Measurements from ENCODE around the gene CERCAM.
A peak's percentile ranks its signal among the peaks of the same experiment; 100 is the strongest.

The CERCAM gene

DNA sequence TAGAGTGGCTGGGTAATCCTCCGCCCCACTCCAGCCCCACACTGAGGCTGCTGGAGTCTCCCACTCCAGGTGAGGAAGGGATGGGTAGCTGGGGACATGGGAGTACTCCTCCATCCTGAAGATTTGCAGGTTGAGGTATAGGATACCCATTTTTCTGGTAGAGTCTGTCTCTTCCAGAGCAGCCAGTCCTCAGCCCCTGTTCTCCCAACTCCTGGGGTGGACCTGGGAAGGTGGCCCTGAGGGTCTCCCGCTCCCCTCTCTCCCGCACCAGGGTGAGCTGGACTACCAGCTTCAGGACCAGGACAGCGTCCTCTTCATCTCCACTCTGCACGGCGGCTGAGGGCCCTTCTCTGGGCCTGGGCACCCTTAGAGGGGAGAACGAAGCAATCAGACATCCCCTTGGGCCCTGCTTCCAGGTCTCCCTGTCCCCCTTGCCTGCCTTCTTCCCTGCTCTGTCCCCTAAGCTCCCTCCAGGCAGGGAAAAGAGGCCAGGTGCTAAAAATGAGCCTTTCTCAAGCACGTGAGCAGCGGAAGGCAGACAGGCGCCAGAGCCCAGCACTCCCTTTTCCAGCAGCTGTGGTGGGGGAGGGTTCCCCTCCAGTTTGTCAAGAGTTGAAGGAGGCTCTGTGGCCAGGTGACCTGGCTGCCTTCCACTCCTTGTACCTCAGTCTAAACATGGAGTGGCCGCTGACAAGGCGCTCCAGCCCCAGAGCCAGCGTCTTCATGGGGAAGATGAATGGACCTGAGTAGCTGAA lies 31.1 kb upstream of the CERCAM start:
- Histone ChIP-seq H3K9me3 (ENCODE audit: control insufficient read depth, insufficient read depth, low read length) (no peaks in the 10 kb centered on the region), H3K9ac (ENCODE audit: low read depth, low read length) (no peak overlapping the region), H3K4me1 (ENCODE audit: insufficient read depth, low read length) (peaks cover 35% of the 10 kb centered on the region), H3K36me3 (ENCODE audit: insufficient read depth, low read length) (no peaks in the 10 kb centered on the region)

DNA sequence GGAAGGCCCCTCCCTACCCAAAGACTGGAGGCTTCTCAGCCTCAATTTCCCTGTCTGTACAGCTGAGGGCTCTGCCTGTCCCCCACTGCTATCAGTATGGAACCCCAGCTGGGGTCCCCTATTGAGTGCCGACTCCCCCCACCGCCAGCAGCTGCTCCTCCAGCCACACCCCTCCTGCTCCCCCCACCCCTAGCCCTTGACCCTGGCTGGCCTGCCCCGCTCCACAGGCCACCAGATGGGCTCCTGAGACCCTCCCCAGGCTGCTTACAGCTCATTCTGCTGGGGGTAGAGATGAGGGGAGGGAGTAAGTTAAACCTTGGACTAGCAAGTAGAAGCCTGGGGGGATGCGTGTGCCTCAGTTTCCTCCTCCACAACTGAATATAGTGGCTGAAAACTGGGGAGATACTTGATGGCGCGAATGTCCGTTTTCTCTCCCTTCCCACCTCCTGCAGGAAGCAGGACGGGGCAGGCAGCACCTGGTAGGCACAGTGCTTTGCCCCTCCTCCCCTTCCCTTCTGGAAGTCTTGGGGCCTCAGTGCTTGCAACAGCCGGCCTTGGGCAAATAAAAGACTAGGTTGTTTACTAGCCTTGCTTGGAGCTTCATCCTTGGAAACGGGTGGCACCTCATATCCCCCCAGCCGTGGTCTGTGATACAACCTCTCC lies 30.4 kb upstream of the CERCAM start:
- Histone ChIP-seq H3K36me3 (ENCODE audit: insufficient read depth, low read length) (no peaks in the 10 kb centered on the region), H3K9me3 (ENCODE audit: control insufficient read depth, insufficient read depth, low read length) (no peaks in the 10 kb centered on the region), H3K4me1 (ENCODE audit: insufficient read depth, low read length) (peaks cover 35% of the 10 kb centered on the region), H3K9ac (ENCODE audit: low read depth, low read length) (no peak overlapping the region)

DNA sequence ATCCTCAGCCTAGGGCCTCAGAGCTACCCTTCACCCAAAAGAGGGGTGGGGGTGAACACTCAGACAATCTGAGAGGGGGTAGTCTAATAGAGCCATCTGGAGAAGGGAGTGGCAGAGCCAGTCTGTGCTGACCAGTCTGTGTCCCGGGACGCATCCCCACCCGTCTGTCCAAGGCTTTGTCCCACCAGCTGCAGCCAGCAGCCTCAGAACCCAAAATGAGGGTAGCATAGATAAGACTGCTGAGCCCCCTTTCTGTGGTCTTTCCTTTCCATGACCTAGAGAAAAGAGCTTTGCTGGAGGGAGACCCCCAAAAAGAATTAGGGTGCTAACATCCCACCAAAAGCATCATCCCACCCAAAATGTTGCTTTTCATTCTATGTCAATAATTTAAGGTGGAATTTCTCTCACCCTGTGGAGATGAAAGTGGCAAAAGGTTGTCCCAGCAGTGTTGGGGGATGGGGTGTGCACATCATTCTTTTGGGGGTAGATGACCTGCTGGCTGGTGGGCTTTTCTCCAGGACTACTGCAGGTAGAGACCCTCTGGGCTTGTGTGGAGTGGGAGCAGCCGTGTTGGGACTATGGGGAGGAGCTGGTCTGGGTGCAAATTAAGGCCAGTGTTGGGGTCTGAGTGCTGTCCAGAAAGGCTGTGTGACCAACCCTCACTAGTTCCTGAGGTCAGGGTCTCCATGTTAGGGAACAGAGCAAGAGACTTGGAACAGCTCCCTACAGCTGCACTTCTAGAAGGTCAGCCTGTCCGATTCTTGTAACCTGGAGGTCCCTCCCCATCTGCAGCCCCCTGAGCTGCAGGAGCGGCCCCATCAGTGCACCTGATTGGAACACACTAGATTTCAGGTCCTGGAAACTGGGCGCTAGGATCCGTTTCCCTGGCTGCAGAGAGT lies 29.6 kb upstream of the CERCAM start:
- Histone ChIP-seq H3K9ac (ENCODE audit: low read depth, low read length) (no peak overlapping the region), H3K4me1 (ENCODE audit: insufficient read depth, low read length) (peaks cover 29% of the 10 kb centered on the region), H3K36me3 (ENCODE audit: insufficient read depth, low read length) (no peaks in the 10 kb centered on the region), H3K9me3 (ENCODE audit: control insufficient read depth, insufficient read depth, low read length) (no peaks in the 10 kb centered on the region)

DNA sequence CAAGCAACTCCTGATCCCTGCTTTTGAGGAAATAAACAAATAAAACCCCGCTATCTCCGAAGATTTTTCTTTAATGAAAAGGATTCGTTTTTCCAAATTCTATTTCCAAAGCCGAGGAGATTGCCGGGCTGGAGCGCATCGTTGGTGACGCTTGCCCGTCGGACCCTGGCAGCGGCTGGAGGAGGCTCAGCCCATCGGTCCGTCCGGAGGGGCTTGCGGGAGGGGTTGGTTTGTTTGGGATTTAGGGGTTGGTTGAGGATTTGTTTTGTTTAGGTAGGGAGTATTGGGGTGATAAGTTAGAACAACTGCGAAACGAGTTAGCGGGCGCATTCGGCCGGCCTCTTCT lies 28.7 kb upstream of the CERCAM start:
- Histone ChIP-seq H3K36me3 (ENCODE audit: insufficient read depth, low read length) (no peaks in the 10 kb centered on the region), H3K9ac (ENCODE audit: low read depth, low read length) (peak overlapping the region; percentile 27; the same call in 1 of the 2 replicates), H3K9me3 (ENCODE audit: control insufficient read depth, insufficient read depth, low read length) (no peaks in the 10 kb centered on the region), H3K4me1 (ENCODE audit: insufficient read depth, low read length) (peaks cover 27% of the 10 kb centered on the region)

DNA sequence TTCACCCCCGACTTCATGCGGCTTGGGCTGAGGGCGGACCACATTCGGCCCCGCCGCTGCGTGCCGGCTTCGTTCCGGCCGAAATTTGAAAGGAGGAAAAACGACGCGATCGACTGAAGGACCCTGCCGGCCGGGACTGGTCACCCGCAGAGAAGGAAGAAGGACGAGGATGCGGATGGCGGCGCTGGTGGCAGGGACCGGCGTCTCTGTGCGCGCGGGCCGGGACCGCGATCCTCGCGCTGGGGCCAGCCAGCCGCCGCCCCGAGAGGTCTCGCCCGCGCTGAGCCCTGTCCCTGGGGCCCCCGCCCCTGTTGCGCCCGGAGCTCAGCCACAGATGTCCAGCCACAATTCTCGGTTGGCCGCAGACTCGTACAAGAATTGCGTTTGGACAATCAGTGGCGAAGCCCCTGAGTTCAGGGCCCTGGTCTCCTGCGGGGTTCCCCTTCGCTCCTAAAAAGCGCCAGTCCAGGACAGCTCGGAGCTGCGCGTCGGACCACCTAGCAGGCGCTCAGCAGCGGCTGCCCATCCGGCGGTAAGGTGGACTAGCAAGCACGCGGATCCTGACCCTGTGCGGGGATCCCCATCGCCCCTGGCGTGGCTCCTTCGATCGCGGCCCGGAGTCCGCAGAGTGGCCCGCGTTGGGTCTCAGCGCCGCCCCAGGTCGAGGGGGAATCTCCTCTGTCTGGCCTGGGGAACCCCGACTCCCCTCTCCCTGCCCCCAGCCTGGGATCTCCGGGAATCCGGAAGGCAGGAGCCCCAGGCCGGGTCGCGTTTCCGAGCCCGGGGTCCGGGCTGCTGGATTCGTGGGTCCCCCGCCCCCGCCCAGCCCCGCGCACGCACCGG lies 28.1 kb upstream of the CERCAM start:
- H3K9ac ChIP-seq (ENCODE audit: low read depth, low read length) = peak overlapping the region; percentile 27; the same call in 1 of the 2 replicates
- H3K36me3 ChIP-seq (ENCODE audit: insufficient read depth, low read length) = no peaks in the 10 kb centered on the region

DNA sequence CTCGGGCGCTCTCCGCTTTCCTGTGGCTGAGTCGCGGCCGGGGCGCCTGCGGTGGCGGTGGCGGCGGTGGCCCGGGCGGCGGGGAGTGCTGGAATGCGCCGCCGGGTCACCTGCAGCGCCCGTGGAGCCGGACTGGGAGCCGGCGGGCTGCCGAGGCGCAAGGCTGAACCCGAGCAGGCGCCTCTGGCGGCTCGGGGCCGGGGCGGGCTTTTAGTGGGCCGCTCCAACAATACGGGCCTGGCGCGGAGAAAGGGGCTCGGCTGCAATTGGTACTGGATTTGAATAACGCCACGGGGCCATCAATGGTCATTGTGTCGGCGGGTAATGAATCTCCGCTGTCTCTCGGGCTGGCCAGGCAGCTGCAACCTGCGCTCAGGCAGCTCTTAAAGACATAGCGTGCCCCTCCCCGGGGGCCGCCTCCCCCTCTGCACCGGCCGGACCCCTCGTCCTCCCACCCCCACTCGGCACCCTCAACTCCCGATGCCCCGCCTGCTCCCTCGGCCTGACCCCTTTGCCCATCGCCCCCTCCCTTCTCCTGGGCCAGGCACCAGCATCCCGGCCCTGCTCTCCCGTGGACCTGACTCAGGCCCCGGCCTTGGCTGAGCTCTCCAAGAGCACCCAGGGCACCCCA lies 27.4 kb upstream of the CERCAM start:
- H3K9ac ChIP-seq (ENCODE audit: low read depth, low read length) = peak overlapping the region; percentile 27; the same call in 1 of the 2 replicates
- H3K36me3 ChIP-seq (ENCODE audit: insufficient read depth, low read length) = no peaks in the 10 kb centered on the region
- H3K9me3 ChIP-seq (ENCODE audit: control insufficient read depth, insufficient read depth, low read length) = no peaks in the 10 kb centered on the region
- peaks cover 27% of the 10 kb centered on the region for H3K4me1 ChIP-seq (ENCODE audit: insufficient read depth, low read length)

More for the DNA sequence above, 28.1 kb upstream of the CERCAM start:
- peaks cover 27% of the 10 kb centered on the region for H3K4me1 ChIP-seq (ENCODE audit: insufficient read depth, low read length)
- H3K9me3 ChIP-seq (ENCODE audit: control insufficient read depth, insufficient read depth, low read length) = no peaks in the 10 kb centered on the region

DNA sequence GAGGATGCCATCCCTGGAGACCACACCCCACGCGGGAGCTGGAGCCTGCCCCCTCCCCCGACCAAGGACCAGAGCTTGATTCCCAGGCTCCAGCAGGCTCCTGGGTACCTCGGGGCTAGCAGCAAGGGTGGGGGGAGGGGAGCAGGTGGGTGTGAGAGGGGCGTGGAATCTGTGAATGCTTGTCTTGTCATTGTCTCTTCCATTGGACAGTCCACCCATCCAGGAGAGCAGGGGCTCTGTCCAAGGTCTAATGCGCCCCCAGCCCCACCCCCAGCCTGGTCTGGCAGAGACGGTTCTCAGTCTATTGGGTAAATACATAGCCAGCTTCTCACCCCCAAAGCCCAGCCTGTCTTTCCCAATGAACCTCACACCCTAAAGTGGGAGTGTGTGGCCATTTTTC lies 26.7 kb upstream of the CERCAM start:
- peaks cover 27% of the 10 kb centered on the region for H3K4me1 ChIP-seq (ENCODE audit: insufficient read depth, low read length)
- H3K9me3 ChIP-seq (ENCODE audit: control insufficient read depth, insufficient read depth, low read length) = no peaks in the 10 kb centered on the region
- no peaks in the 10 kb centered on the region for H3K36me3 ChIP-seq (ENCODE audit: insufficient read depth, low read length)
- no peak overlapping the region for H3K9ac ChIP-seq (ENCODE audit: low read depth, low read length)

DNA sequence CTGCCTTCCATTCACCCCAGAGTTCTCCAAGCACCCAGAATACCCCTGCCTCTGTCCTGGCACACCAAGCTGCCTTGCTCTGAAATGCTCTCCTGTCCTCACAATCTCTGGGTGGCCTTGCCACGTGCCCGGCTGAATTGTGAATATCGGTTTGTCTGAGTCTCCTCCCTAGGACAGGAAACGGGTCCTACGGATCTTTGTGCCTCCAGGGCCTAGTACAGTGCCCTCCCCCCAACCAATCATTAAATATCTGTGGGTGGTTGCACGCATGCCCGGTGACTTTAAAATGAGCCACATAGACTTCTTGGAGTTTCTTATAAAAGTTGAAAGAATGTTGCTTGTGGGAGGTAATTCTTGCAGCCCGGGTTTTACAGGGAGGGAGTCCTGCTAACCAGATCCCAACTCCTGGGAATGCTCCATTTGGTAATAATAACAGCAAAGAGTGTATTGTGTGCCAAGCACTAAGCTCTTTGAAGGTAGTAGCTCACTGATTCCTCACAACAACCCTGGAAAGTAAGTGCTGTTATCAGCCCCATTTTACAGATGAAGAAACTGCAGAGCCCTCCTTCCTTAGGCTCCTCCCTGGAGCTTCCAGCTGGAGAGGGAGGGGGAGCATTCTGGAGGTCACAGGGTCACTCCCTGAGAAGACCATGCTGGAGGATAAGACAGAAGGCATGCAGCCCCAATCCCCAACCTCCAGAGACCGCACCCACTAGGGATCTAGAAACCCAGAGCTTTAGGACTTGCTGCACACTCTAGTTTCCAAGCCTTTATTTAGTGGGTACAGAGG lies 26.1 kb upstream of the CERCAM start:
- no peaks in the 10 kb centered on the region for H3K9me3 ChIP-seq (ENCODE audit: control insufficient read depth, insufficient read depth, low read length)
- no peak overlapping the region for H3K9ac ChIP-seq (ENCODE audit: low read depth, low read length)
- peaks cover 27% of the 10 kb centered on the region for H3K4me1 ChIP-seq (ENCODE audit: insufficient read depth, low read length)
- H3K36me3 ChIP-seq (ENCODE audit: insufficient read depth, low read length) = no peaks in the 10 kb centered on the region

DNA sequence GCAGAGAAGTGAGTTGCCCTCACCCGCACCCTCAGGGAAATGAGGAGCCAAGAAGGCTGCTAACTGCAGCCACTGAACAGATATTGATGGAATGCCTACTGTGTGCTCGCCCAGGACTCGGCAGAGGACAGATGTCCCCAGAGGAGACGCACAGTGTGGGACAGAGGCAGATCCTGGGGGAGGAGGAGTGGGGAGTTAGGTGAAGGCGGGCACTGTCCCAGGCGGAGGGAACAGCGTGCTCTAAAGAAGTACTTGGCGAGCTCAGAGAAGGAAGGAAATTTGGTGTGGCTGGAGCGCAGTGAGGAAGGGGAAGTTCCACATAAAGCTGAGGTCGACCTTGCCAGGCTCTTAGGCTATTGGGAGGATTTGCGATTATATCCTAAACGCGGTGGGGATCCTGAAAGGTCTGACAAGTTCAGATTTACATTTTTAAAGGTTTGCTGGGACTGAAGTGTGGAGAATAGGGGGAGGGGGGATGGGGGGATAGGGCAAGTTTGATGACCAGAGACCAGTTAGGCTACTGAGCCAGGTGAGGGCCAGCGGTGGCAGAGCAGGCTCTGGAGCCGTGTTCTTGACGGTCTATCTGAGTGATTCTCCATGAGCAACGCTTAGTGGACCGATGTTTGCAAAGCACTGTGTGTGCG lies 23.6 kb upstream of the CERCAM start:
- Histone ChIP-seq H3K4me1 (ENCODE audit: insufficient read depth, low read length) (peaks cover 17% of the 10 kb centered on the region), H3K9ac (ENCODE audit: low read depth, low read length) (no peak overlapping the region), H3K36me3 (ENCODE audit: insufficient read depth, low read length) (no peaks in the 10 kb centered on the region), H3K9me3 (ENCODE audit: control insufficient read depth, insufficient read depth, low read length) (no peaks in the 10 kb centered on the region)

DNA sequence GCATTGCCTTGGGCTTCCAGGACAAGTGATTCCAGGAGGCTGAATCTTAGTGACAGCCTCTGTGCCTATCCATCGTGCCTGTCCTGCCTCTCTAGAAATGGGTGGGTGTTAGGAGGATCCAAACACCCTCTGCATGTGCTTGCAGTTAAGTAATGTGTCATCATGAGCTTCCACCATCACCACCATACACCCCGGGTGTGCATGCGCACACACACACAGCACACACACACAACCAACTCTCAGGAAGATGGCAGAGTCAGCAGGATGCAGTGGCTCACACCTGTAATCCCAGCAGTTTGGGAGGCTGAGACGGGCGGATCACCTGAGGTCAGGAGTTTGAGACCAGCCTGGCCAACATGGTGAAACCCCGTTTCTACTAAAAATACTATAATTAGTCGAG lies 22.8 kb upstream of the CERCAM start:
- Histone ChIP-seq H3K4me1 (ENCODE audit: insufficient read depth, low read length) (peaks cover 17% of the 10 kb centered on the region), H3K9ac (ENCODE audit: low read depth, low read length) (no peak overlapping the region), H3K36me3 (ENCODE audit: insufficient read depth, low read length) (no peaks in the 10 kb centered on the region), H3K9me3 (ENCODE audit: control insufficient read depth, insufficient read depth, low read length) (no peaks in the 10 kb centered on the region)

DNA sequence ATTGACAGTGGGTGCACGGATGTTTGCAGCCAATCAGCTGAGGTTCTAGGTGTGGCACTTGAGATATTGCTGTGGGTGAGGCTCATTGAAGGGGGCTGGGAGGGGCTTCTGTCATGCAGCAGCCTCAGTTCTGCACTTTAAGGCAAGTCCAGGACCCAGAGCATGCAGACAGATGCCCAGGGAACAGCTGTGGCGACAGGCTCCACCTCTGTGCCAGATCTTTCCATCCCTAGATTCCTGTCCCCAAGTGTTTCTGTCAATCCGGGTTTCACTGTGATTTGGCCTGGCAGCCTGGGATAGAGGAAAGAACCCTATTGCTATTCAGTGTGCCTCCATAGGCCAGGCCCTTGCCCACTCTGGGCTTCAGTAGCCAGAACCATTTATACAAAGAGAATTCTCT lies 20.8 kb upstream of the CERCAM start:
- no peaks in the 10 kb centered on the region for H3K9me3 ChIP-seq (ENCODE audit: control insufficient read depth, insufficient read depth, low read length)
- no peak overlapping the region for H3K9ac ChIP-seq (ENCODE audit: low read depth, low read length)

DNA sequence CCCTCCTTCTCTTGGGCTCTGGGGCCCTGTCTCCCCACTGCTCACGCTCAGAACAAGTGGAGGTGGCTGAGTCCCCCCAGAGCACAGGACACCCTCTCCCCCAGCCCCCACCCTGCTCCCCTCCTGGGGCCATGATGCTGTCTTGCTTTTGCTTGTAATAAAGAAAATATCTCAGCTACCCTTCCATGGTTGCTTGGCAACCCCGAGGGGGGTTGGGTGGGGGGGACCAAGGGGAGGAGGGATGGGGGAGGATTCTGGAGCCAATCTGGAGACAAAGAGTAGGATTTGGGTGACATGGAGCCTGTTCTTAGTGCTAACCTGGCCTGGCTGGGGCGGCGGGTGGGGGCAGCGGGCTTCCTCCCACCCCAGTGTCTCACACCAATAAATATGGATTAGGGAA lies 16.1 kb upstream of the CERCAM start:
- no peak overlapping the region for H3K9ac ChIP-seq (ENCODE audit: low read depth, low read length)
- no peaks in the 10 kb centered on the region for H3K9me3 ChIP-seq (ENCODE audit: control insufficient read depth, insufficient read depth, low read length)
- H3K36me3 ChIP-seq (ENCODE audit: insufficient read depth, low read length) = no peaks in the 10 kb centered on the region
- peaks cover 26% of the 10 kb centered on the region for H3K4me1 ChIP-seq (ENCODE audit: insufficient read depth, low read length)

More for the DNA sequence above, 20.8 kb upstream of the CERCAM start:
- H3K36me3 ChIP-seq (ENCODE audit: insufficient read depth, low read length) = no peaks in the 10 kb centered on the region
- peaks cover 3% of the 10 kb centered on the region for H3K4me1 ChIP-seq (ENCODE audit: insufficient read depth, low read length)
